NB4 (cell line): ENCODE measurements around the gene LMBRD2.

Source experiments
- DNase-seq: peaks from one replicate; pipeline ENCODE4 v3.0.0; 2010; ENCODE audit warnings: low read depth
- H3K4me3 ChIP-seq: one replicate; pipeline ENCODE4 v1.5.1; 2011; ENCODE audit warnings: mild to moderate bottlenecking, low read depth, low read length, moderate library complexity
- CTCF ChIP-seq: IDR thresholded peaks from one replicate; pipeline ENCODE4 v1.5.1; 2012; ENCODE audit warnings: low read depth, low read length
- MAX ChIP-seq: IDR thresholded peaks from 2 replicates; pipeline ENCODE4 v1.6.1; 2011; ENCODE audit warnings: low read depth, low read length
- MYC ChIP-seq: IDR thresholded peaks from 2 replicates; pipeline ENCODE4 v1.6.1; 2011; ENCODE audit warnings: low read depth, low read length
- POLR2A ChIP-seq: IDR thresholded peaks from 2 replicates; pipeline ENCODE4 v1.6.1; 2011; ENCODE audit warnings: mild to moderate bottlenecking; ENCODE audit not compliant: insufficient read length; ENCODE audit errors: extremely low read depth

Gene LMBRD2

GRCh38 chr5:36175043-36175442, 23.4 kb upstream of the LMBRD2 start:
- no peak overlapping the region for H3K4me3 ChIP-seq
- DNase-seq: no peak

GRCh38 chr5:36174119-36174518, 22.4 kb upstream of the LMBRD2 start:
- no peak for TF ChIP-seq POLR2A
- TF ChIP-seq MYC: no peak
- no peak for TF ChIP-seq MAX
- TF ChIP-seq CTCF: no peak
- no peak for DNase-seq
- no peak overlapping the region for H3K4me3 ChIP-seq

More at GRCh38 chr5:36175043-36175442, 23.4 kb upstream of the LMBRD2 start:
- TF ChIP-seq POLR2A (no peak), CTCF (no peak), MYC (no peak), MAX (no peak)

GRCh38 chr5:36173426-36173825, 21.7 kb upstream of the LMBRD2 start:
- no peak overlapping the region for H3K4me3 ChIP-seq
- TF ChIP-seq CTCF (no peak), POLR2A (no peak), MAX (no peak), MYC (no peak)
- no peak for DNase-seq

GRCh38 chr5:36172599-36172998, 20.9 kb upstream of the LMBRD2 start:
- H3K4me3 ChIP-seq: no peak overlapping the region
- TF ChIP-seq POLR2A (no peak), CTCF (no peak), MYC (no peak), MAX (no peak)
- no peak for DNase-seq

- H3K4me3 ChIP-seq: no peak overlapping the region
- DNase-seq: no peak
- TF ChIP-seq POLR2A (no peak), MAX (no peak), CTCF (no peak), MYC (no peak)
These were observed 19.2 kb upstream of the LMBRD2 start for GRCh38 chr5:36170832-36171424.
